Neutrophil (primary cell): ENCODE results near the gene ZNF280A.
"Not testable (repeated sequence)": the region's sequence is repeated elsewhere in the genome, so short reads cannot be mapped to it uniquely, and the experiment has no call there.

Source experiments
- H3K27ac ChIP-seq: fragments of 200-600 bp; sonication (generic); 2 replicates; pipeline ENCODE4 v1.5.1; 2016; ENCODE audit warnings: mild to moderate bottlenecking, moderate library complexity
- H3K27me3 ChIP-seq: fragments of 200-600 bp; sonication (generic); 2 replicates; pipeline ENCODE4 v1.6.0; 2016; ENCODE audit warnings: mild to moderate bottlenecking
- H3K36me3 ChIP-seq: fragments of 200-600 bp; sonication (generic); 2 replicates; pipeline ENCODE4 v1.5.1; 2017
- H3K4me1 ChIP-seq, 2 experiments: fragments of 200-600 bp in 1 of 2; sonication (generic) in 1 of 2; 1 replicate in 1 of 2; 2 replicates in 1 of 2; pipeline versions ENCODE4 v1.5.1 to v1.6.1; 2013 to 2016; ENCODE audit warnings: low read depth in 1 of 2, low read length in 1 of 2, mild to moderate bottlenecking in 1 of 2, moderate library complexity in 1 of 2; ENCODE audit not compliant: control insufficient read depth in 1 of 2, insufficient read depth in 1 of 2
- H3K4me3 ChIP-seq, 2 experiments: fragments of 200-600 bp in 1 of 2; sonication (generic) in 1 of 2; 1 replicate in 1 of 2; 2 replicates in 1 of 2; pipeline ENCODE4 v1.5.1; 2013 to 2016; ENCODE audit warnings: low read depth in 1 of 2, low read length in 1 of 2, mild to moderate bottlenecking in 1 of 2, moderate library complexity in 1 of 2
- H3K9me3 ChIP-seq: fragments of 200-600 bp; sonication (generic); 2 replicates; pipeline ENCODE4 v1.5.1; 2016
- CTCF ChIP-seq: fragments of 200-600 bp; sonication (generic); IDR thresholded peaks from 2 replicates; pipeline ENCODE4 v1.5.1; 2016; ENCODE audit warnings: antibody characterized with exemption

ZNF280A gene

DNA sequence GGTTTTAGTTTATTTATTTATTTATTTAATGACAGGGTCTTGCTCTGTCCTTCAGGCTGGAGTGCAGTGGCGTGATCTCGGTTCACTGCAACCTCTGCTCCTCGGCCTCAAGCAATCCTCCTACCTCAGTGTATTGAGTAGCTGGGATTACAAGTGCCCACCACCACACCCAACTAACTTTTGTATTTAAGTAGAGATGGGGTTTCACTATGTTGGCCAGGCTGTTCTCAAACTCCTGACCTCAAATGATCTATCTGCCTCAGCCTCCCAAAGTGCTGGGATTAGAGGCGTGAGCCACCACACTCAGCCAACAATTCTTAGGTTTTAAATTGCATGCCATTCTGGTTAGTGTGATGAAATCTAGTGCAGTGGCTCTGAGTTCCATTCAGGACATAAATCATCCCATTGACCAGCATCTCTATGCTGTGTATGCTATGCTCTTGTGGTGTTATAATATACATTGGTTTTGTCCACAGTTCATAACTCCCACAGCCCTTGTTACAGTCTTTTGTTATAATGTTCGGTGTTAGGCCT, 40.0 kb downstream of the ZNF280A start:
- Histone ChIP-seq H3K36me3 (no peaks in the 10 kb centered on the region), H3K9me3 (no peaks in the 10 kb centered on the region), H3K4me1 (no peaks in the 10 kb centered on the region), H3K27me3 (no peaks in the 10 kb centered on the region), H3K27ac (no peak overlapping the region), H3K4me3 (no peak overlapping the region)
- TF ChIP-seq CTCF = no peak

DNA sequence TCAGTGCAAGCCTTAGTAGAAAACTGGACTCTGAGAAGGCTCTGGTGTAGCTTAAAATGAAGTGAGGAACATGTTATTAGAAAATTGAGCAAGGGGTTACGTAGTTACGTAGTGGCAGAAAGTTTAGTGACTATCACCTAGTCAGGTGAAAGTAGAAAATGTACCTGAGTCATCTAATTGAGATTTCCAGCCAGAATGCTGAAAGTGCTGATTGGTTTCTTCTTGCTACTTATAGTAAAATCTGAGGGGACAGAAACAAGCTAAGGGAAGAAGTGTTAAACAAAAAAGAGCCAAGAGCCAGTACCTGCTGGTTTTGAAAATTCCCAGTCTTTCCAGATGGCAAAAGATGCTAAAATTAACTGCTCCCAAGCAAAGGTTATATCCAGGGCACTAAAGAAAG, 41.0 kb downstream of the ZNF280A start:
- no peak overlapping the region for H3K4me3 ChIP-seq
- no peak overlapping the region for H3K27ac ChIP-seq
- H3K27me3 ChIP-seq = no peaks in the 10 kb centered on the region
- H3K9me3 ChIP-seq = no peaks in the 10 kb centered on the region
- no peaks in the 10 kb centered on the region for H3K4me1 ChIP-seq
- no peak for TF ChIP-seq CTCF
- no peaks in the 10 kb centered on the region for H3K36me3 ChIP-seq

GRCh38 chr22:22478470-22478869, 41.6 kb downstream of the ZNF280A start:
- H3K4me1 ChIP-seq = no peaks in the 10 kb centered on the region
- no peak overlapping the region for H3K4me3 ChIP-seq
- H3K27me3 ChIP-seq = no peaks in the 10 kb centered on the region
- no peaks in the 10 kb centered on the region for H3K36me3 ChIP-seq
- TF ChIP-seq CTCF = no peak
- H3K27ac ChIP-seq = no peak overlapping the region
- no peaks in the 10 kb centered on the region for H3K9me3 ChIP-seq

DNA sequence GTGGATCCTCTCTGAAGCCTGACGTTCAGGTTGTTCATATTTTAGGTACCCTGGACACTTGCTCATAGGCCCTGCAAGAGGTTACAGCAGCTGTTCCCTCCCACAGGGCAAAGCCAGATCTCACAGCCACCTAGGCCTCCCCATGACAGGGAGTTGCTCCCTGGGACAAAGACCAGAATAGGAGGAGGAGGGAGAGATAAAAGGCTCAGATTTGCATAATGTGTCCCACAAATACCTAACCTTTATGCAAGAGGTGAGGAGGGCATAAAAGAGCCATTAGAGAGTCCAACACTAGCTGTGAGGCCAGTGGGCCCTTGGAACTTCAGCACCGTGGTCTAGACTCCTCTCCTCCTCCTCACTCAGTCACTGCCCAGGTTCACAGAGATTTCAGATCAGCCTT, 45.3 kb downstream of the ZNF280A start:
- H3K4me1 ChIP-seq = no peaks in the 10 kb centered on the region
- H3K4me3 ChIP-seq = no peak overlapping the region
- H3K27me3 ChIP-seq = no peaks in the 10 kb centered on the region
- no peaks in the 10 kb centered on the region for H3K36me3 ChIP-seq
- no peak overlapping the region for H3K27ac ChIP-seq
- no peaks in the 10 kb centered on the region for H3K9me3 ChIP-seq
- no peak for TF ChIP-seq CTCF

DNA sequence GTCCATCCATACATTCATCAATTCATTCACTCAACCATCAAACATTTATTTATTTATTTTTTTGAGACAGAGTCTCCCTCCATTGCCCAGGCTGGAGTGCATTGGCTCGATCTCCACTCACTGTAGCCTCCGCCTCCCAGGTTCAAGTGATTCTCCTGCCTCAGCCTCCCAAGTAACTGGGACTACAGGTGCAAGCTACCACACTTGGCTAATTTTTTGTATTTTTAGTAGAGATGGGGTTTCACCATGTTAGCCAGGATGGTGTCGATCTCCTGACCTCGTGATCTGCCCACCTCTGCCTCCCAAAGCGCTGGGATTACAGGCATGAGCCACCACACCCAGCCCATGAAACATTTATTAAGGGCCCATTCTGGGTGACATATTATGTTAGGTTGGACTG, 49.0 kb downstream of the ZNF280A start:
- not testable (repeated sequence) for H3K36me3 ChIP-seq, H3K4me1 ChIP-seq, H3K27me3 ChIP-seq, H3K9me3 ChIP-seq, H3K4me3 ChIP-seq, H3K27ac ChIP-seq

GRCh38 chr22:22469527-22469926, 50.5 kb downstream of the ZNF280A start:
- Histone ChIP-seq H3K27me3 (peaks cover 14% of the 10 kb centered on the region), H3K27ac (no peak overlapping the region), H3K4me3 (no peak overlapping the region), H3K4me1 (no peaks in the 10 kb centered on the region), H3K9me3 (no peaks in the 10 kb centered on the region), H3K36me3 (no peaks in the 10 kb centered on the region)
- TF ChIP-seq CTCF = no peak

- H3K4me1 ChIP-seq, H3K27ac ChIP-seq, H3K9me3 ChIP-seq, H3K36me3 ChIP-seq, H3K4me3 ChIP-seq: not testable (repeated sequence)
- peaks cover 20% of the 10 kb centered on the region for H3K27me3 ChIP-seq
These were observed 51.1 kb downstream of the ZNF280A start for GRCh38 chr22:22468794-22469469.
